Central memory CD4-positive, alpha-beta T cell (primary cell): Measurements from ENCODE around the gene UBASH3B.
"Not testable (repeated sequence)": the region's sequence is repeated elsewhere in the genome, so short reads cannot be mapped to it uniquely, and the experiment has no call there.

Experiments
- DNase-seq: peaks from one replicate; pipeline ENCODE4 v3.0.0; 2022

Gene UBASH3B

GRCh38 chr11:122863154-122863553 lies 207.6 kb downstream of the UBASH3B start:
- DNase-seq: not testable (repeated sequence)

GRCh38 chr11:122863704-122864326 lies 208.3 kb downstream of the UBASH3B start:
- DNase-seq: peak; percentile 26
